Endothelial cell (in vitro differentiated cells): ENCODE results near the gene RIMBP3C. TPM values are rescaled to one million over a fixed set of nuclear protein-coding genes. Genes with fewer than 3 reads are reported as not detected.
A peak's percentile ranks its signal among the peaks of the same experiment; 100 is the strongest.
"Not testable (repeated sequence)": the region's sequence is repeated elsewhere in the genome, so short reads cannot be mapped to it uniquely, and the experiment has no call there.

Experiments used
- DNase-seq: peaks from one replicate; pipeline ENCODE4 v3.0.0; 2021; ENCODE audit warnings: low spot score
- H3K27ac Mint-ChIP-seq: one replicate; pipeline ENCODE4 v1.8.0; 2021; ENCODE audit warnings: mixed read lengths, inconsistent platforms; ENCODE audit not compliant: unreplicated experiment
- H3K27me3 Mint-ChIP-seq: one replicate; pipeline ENCODE4 v1.8.0; 2021; ENCODE audit warnings: mild to moderate bottlenecking, moderate library complexity, mixed read lengths, inconsistent platforms; ENCODE audit not compliant: unreplicated experiment
- H3K36me3 Mint-ChIP-seq: one replicate; pipeline ENCODE4 v1.8.0; 2021; ENCODE audit warnings: mild to moderate bottlenecking, low read depth, mixed read lengths, inconsistent platforms; ENCODE audit not compliant: unreplicated experiment
- H3K4me1 Mint-ChIP-seq: one replicate; pipeline ENCODE4 v1.8.0; 2021; ENCODE audit warnings: mild to moderate bottlenecking, mixed read lengths, inconsistent platforms; ENCODE audit not compliant: unreplicated experiment
- H3K4me3 Mint-ChIP-seq: one replicate; pipeline ENCODE4 v1.8.0; 2021; ENCODE audit warnings: mild to moderate bottlenecking, mixed read lengths, inconsistent platforms; ENCODE audit not compliant: unreplicated experiment
- H3K9me3 Mint-ChIP-seq: one replicate; pipeline ENCODE4 v1.8.0; 2021; ENCODE audit warnings: mixed read lengths, inconsistent platforms; ENCODE audit not compliant: unreplicated experiment
- total RNA-seq: library from RNA; stranded (reverse); fragmentation: NEBNext Ultra II Directional; extraction: Animal tissue kit (Norgen Biotek cat#: 25700); gene quantifications from one replicate; pipeline ENCODE4 v1.2.1, GENCODE V29; 2021; ENCODE audit not compliant: unreplicated experiment
- TF ChIP-seq, protein P1 (sequence below): fragments of 200-600 bp; sonication (generic); IDR thresholded peaks from one replicate; pipeline ENCODE4 v1.5.0; 2021; ENCODE audit warnings: antibody characterized with exemption; ENCODE audit not compliant: unreplicated experiment

The RIMBP3C gene
- total RNA-seq, 1 donor from 2014 or later, result 0.18 TPM

DNA sequence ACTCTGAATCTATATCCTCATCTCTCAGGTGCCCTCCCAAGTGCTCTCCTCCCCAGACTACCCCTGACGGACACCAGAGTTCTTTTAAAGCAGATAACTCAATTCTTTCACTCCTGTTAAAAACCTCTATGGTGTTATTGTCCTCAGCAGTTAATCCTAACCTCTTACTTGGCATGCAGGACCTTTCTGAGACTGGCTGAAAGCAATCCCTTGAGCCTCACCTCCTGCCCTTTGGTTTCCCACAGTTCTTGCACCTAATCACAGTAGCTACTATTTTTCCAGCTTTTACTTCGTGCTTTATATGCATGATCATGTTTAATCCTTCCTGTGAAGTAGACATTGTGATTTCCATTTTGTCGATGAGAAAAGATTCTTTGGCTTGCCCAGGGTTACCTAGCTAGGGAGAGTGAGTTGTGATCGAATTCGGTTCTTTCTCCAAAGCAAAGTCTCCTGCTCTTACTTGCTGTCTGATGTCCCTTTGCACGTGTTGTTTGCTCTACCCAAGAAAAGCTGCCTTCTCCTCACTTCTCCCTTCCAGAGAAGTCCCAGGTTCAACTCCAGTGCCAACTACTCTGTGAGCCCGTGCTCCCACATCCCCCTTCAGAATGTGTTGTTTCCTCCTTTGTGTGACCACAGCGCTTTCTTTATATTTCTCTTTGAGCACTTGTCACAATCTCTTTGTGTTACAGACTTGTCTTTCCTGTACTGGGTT is 18.4 kb upstream of the RIMBP3C start:
- H3K27ac Mint-ChIP-seq, result peak overlapping the region; percentile 82
- no peaks in the 10 kb centered on the region for H3K27me3 Mint-ChIP-seq
- TF ChIP-seq, protein P1, sequence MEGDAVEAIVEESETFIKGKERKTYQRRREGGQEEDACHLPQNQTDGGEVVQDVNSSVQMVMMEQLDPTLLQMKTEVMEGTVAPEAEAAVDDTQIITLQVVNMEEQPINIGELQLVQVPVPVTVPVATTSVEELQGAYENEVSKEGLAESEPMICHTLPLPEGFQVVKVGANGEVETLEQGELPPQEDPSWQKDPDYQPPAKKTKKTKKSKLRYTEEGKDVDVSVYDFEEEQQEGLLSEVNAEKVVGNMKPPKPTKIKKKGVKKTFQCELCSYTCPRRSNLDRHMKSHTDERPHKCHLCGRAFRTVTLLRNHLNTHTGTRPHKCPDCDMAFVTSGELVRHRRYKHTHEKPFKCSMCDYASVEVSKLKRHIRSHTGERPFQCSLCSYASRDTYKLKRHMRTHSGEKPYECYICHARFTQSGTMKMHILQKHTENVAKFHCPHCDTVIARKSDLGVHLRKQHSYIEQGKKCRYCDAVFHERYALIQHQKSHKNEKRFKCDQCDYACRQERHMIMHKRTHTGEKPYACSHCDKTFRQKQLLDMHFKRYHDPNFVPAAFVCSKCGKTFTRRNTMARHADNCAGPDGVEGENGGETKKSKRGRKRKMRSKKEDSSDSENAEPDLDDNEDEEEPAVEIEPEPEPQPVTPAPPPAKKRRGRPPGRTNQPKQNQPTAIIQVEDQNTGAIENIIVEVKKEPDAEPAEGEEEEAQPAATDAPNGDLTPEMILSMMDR, result no peak
- peaks cover 35% of the 10 kb centered on the region for H3K4me1 Mint-ChIP-seq
- peak overlapping the region; percentile 85 for H3K4me3 Mint-ChIP-seq
- no peaks in the 10 kb centered on the region for H3K9me3 Mint-ChIP-seq
- DNase-seq, result no peak
- H3K36me3 Mint-ChIP-seq, result peaks cover 12% of the 10 kb centered on the region

DNA sequence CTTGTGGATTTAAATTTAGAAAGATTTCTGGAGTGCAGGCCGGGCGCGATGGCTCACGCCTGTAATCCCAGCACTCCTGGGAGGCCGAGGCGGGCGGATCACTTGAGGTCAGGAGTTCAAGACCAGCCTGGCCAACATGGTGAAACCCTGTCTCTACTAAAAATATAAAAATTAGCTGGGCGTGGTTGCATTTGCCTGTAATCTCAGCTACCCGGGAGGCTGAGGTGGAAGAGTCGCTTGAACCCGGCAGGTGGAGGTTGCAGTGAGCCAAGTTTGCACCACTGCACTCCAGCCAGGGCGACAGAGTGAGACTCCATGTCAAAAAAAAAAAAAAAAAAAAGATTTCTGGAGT is 17.8 kb upstream of the RIMBP3C start:
- H3K27me3 Mint-ChIP-seq, H3K9me3 Mint-ChIP-seq, DNase-seq, H3K36me3 Mint-ChIP-seq: not testable (repeated sequence)
- Mint-ChIP-seq H3K4me1 (peaks cover 33% of the 10 kb centered on the region), H3K4me3 (peak overlapping the region; percentile 97), H3K27ac (peak overlapping the region; percentile 96)

DNA sequence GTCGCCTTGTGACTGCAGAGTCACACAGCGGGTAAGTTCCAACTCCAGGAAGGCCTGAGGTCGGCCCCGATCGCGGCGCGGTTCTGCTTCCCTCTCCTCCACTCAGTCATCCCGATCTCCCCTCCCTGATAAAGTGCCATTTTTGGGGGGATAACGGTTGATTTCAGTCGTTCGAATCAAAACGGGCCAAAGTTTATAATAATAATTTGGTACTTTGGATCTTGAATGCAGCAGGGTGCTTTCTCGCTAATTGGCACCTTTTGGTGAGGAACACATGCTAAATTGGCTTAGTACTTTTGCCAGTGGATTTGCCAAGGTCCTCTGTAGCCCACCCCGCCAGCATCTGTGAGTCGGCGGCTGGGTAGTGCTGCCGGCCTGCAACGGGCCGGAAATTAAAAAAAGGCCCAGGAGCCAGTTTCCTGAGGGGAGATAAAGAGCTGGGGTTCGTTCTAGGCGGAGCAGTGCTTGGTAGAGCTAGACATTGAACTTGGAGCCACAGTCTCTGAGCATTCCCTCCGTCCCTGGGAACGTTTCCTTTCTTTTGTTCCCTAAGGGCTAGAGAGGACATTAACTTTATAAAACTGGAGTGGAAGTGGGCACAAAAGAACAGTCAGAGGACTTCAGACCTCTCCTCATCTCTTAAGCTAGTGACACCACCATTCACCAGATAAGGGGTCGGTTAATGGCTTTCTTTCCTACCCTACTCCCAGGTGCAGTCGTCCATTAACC is 17.2 kb upstream of the RIMBP3C start:
- Mint-ChIP-seq H3K9me3 (no peaks in the 10 kb centered on the region), H3K36me3 (peaks cover 9% of the 10 kb centered on the region), H3K27me3 (no peaks in the 10 kb centered on the region), H3K4me1 (peaks cover 33% of the 10 kb centered on the region), H3K27ac (peak overlapping the region; percentile 96), H3K4me3 (peak overlapping the region; percentile 97)
- TF ChIP-seq, protein P1, result no peak
- peak; percentile 34 for DNase-seq

DNA sequence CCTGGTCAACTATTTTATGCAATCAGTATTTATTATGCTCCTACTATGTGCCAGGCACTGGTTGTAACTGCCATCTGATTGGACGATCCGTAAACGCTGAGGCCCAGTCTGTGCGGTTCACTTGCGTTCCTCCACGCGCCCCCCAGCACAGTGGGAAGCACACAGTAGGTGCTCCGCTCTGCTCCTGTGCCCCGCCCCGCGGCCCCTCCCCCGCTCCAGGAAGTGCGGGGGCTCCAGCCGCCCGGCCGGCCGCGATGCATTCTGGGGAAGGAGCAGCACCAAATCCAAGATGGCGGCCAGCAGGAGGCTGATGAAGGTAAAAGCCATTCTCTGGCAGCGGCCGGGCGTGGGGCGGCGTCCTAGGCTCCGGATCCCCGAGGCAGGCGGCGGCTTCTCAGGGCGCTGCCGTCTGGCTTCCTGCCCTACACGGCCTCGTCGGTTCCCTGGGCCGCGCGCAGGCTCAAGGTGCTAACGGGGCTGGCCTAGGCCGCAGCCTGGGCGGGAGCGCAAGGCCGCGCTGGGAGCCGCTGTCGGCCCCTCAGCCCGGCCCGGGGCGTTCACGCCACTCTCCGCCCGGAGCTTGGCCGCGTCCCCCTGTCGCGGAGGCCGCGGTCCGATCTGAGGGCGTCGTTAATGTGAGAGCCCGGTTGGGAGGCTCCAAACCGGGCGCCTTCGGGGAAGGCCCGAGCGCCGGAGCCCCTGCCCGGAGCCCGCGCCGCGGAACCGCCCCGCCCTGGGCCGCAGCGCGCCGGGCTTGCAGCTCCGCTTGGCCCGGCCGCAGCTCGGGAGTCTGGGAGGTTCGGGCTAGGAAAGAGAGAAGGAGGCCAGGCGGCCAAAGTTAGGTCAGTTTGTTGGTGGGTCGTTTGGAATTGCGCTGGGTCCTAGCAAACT is 16.4 kb upstream of the RIMBP3C start, which contains the start of gene UBE2L3:
TSS of gene UBE2L3 (plus strand) at position 259 of the 891 bp plus-strand sequence. CDS start at position 290, 31 bp downstream.
- Mint-ChIP-seq H3K4me1 (peaks cover 30% of the 10 kb centered on the region), H3K4me3 (peak within 1 kb of the TSS; percentile 97), H3K9me3 (no peaks in the 10 kb centered on the region), H3K27ac (peak within 1 kb of the TSS; percentile 96), H3K36me3 (peaks cover 9% of the 10 kb centered on the region), H3K27me3 (no peaks in the 10 kb centered on the region)
- TF ChIP-seq, protein P1, result no peak
- DNase-seq, result peak; percentile 85

DNA sequence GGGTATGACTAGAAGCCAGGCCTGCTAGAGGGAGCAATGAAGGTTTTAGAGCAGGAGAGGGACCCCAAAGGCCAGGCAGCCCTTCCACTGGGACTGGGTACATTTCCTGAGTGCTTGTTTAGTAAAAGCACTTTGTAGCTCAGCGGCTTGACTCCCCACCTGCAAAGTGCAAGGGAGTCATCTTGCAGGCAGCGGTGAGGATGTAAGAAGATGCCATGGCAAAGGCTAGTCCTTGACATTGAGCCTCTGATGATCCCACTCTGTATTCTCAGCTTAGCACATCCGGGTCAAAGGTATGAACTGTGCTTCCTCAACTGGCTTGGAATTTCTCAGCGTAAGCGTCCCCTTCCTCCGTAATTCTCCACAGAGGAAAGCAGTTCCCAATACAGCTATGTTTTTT is 13.2 kb upstream of the RIMBP3C start:
- TF ChIP-seq, protein P1, result no peak
- Mint-ChIP-seq H3K36me3 (peaks cover under 1% of the 10 kb centered on the region), H3K4me3 (no peak overlapping the region), H3K27me3 (no peaks in the 10 kb centered on the region), H3K27ac (no peak overlapping the region), H3K4me1 (peaks cover 12% of the 10 kb centered on the region), H3K9me3 (no peaks in the 10 kb centered on the region)
- DNase-seq, result no peak
